K562 (cell line): Measurements from ENCODE around the gene SERPINA7. TPM values are rescaled to one million over a fixed set of nuclear protein-coding genes. Genes with fewer than 3 reads are reported as not detected.

Experiments used
- ATAC-seq: fragments of 200-7000 bp; cut with Tn5 transposase; 3 replicates; pipeline ENCODE4 v1.9.1; 2020; ENCODE audit warnings: moderate library complexity
- Bru-seq: library from RNA; stranded (reverse); fragments of 400-500 nt; gene quantifications from one replicate; lab custom pipeline; 2021; lab: Mats Ljungman, UMichigan
- BruChase-seq, 2 experiments: library from RNA; stranded (reverse); fragments of 400-500 nt; gene quantifications; one replicate each; lab custom pipeline; 2021; lab: Mats Ljungman, UMichigan
- BruUV-seq: library from RNA; stranded (reverse); fragments of 400-500 nt; replicated peaks from 2 replicates; lab custom pipeline; 2021; lab: Mats Ljungman, UMichigan
- CTCF ChIA-PET: fragments of 300-600 bp; formaldehyde crosslinking; extraction: SDS; loops from one replicate; lab custom pipeline; 2021; ENCODE audit warnings: low intra/inter-chr PET ratio; lab: Yijun Ruan, JAX
- POLR2A ChIA-PET: fragments of 300-600, 350-650 bp; sonication (Branson Sonifier 250); formaldehyde crosslinking; extraction: SDS; loops from one replicate; lab custom pipeline; 2021; ENCODE audit warnings: antibody characterized with exemption, inconsistent platforms; lab: Yijun Ruan, JAX
- DNase-seq, 4 experiments: peaks; one replicate each; pipeline versions ENCODE4 v3.0.0 to v3.0.0-alpha.2; 2011 to 2018; ENCODE audit warnings: low spot score in 3 of 4, mixed read lengths in 3 of 4; ENCODE audit errors: extremely low read depth in 1 of 4
- FAIRE-seq: peaks from 2 replicates; lab custom pipeline; 2011; peaks lifted over from hg19 to GRCh38; lab: Jason Lieb, UNC
- H2AFZ ChIP-seq: 2 replicates; pipeline ENCODE4 v1.6.0; 2011; ENCODE audit warnings: low read depth, low read length, control low read depth, inconsistent platforms
- H3K27ac ChIP-seq: fragments of 200-600 bp; 3 replicates; pipeline ENCODE4 v1.8.0; 2011; ENCODE audit warnings: low read depth, mild to moderate bottlenecking, control low read depth, inconsistent platforms, low read length, moderate library complexity, mixed read lengths; ENCODE audit errors: extremely low read depth
- H3K27me3 ChIP-seq, 2 experiments: fragments of 300-600 bp in 1 of 2; 2 replicates in 1 of 2; 3 replicates in 1 of 2; pipeline versions ENCODE4 v1.6.0 to v1.8.0; 2011; ENCODE audit warnings: inconsistent platforms in 2 of 2, low read length in 2 of 2, mild to moderate bottlenecking in 1 of 2, mixed read lengths in 1 of 2, moderate library complexity in 1 of 2; ENCODE audit not compliant: control insufficient read depth in 2 of 2, insufficient read depth in 2 of 2
- H3K36me3 ChIP-seq: fragments of 300-600 bp; 3 replicates; pipeline ENCODE4 v1.8.0; 2011; ENCODE audit warnings: mild to moderate bottlenecking, low read length, inconsistent platforms; ENCODE audit not compliant: control insufficient read depth, insufficient read depth
- H3K4me1 ChIP-seq, 2 experiments: fragments of 200-600 bp in 1 of 2; replicated peaks in 1 of 2; 2 replicates in 1 of 2; 3 replicates in 1 of 2; pipeline versions ENCODE4 v1.5.1 to v1.8.0; 2011; ENCODE audit warnings: inconsistent platforms in 2 of 2, low read length in 2 of 2, mild to moderate bottlenecking in 1 of 2, mixed read lengths in 1 of 2, moderate library complexity in 1 of 2; ENCODE audit not compliant: control insufficient read depth in 2 of 2, insufficient read depth in 2 of 2
- H3K4me2 ChIP-seq: 2 replicates; pipeline ENCODE4 v1.6.1; 2011; ENCODE audit warnings: low read length, control low read depth, inconsistent platforms, mixed read lengths; ENCODE audit not compliant: insufficient read depth
- H3K4me3 ChIP-seq: fragments of 200-600 bp; sonication (generic), shearing (Covaris generic); 2 replicates; pipeline ENCODE4 v1.5.1; 2016; ENCODE audit warnings: control low read depth, inconsistent platforms
- H3K79me2 ChIP-seq: fragments of 200-600 bp; 3 replicates; pipeline ENCODE4 v1.8.0; 2011; ENCODE audit warnings: low read length, inconsistent platforms; ENCODE audit not compliant: control insufficient read depth, insufficient read depth
- H3K9ac ChIP-seq, 2 experiments: 2 replicates each; pipeline versions ENCODE4 v1.6.0 to v1.6.1; 2011; ENCODE audit warnings: low read depth in 2 of 2, low read length in 2 of 2, control low read depth in 1 of 2, inconsistent platforms in 1 of 2, mild to moderate bottlenecking in 1 of 2, mixed read lengths in 1 of 2; ENCODE audit not compliant: insufficient read depth in 1 of 2
- H3K9me1 ChIP-seq: one replicate; pipeline ENCODE4 v1.6.0; 2011; ENCODE audit warnings: inconsistent platforms, mild to moderate bottlenecking, low read length, moderate library complexity; ENCODE audit not compliant: control insufficient read depth, insufficient read depth
- H3K9me3 ChIP-seq: replicated peaks from 2 replicates; pipeline ENCODE4 v1.5.1; 2011; ENCODE audit warnings: low read depth, low read length, inconsistent platforms; ENCODE audit not compliant: control insufficient read depth, insufficient read depth
- H4K20me1 ChIP-seq: replicated peaks from 2 replicates; pipeline ENCODE4 v1.6.1; 2011; ENCODE audit warnings: low read length, inconsistent platforms, mixed read lengths; ENCODE audit not compliant: control insufficient read depth, insufficient read depth
- ATF3 ChIP-seq, 2 experiments: fragments of 450-650 bp in 1 of 2; sonication (generic) in 1 of 2; formaldehyde crosslinking in 1 of 2; IDR thresholded peaks in 1 of 2; conservative IDR thresholded peaks in 1 of 2; 2 replicates each; pipeline versions ENCODE4 v1.6.1 to v1.8.1; 2016 to 2023; ENCODE audit warnings: mild to moderate bottlenecking in 2 of 2, moderate library complexity in 2 of 2, inconsistent platforms in 1 of 2, missing genetic modification reagents in 1 of 2
- HMG20B ChIP-seq: fragments of 250-450 bp; sonication (Bioruptor Pico); IDR thresholded peaks from 2 replicates; pipeline ENCODE4 v1.5.0; 2021; ENCODE audit warnings: mild to moderate bottlenecking
- NFIX ChIP-seq: fragments of 250-450 bp; sonication (Bioruptor Pico); IDR thresholded peaks from 2 replicates; pipeline ENCODE4 v1.4.0; 2020; ENCODE audit warnings: low read depth, mild to moderate bottlenecking, moderate library complexity
- NR2C2 ChIP-seq, 2 experiments: fragments of 200-800 bp in 1 of 2; sonication (Bioruptor generic) in 1 of 2; sonication (generic) in 1 of 2; formaldehyde crosslinking in 1 of 2; IDR thresholded peaks; 2 replicates each; pipeline versions ENCODE4 v1.6.1 to v1.8.0; 2016 to 2022; ENCODE audit warnings: mild to moderate bottlenecking in 1 of 2, missing compliant biosample characterization in 1 of 2, missing genetic modification characterization in 1 of 2, missing genetic modification reagents in 1 of 2
- STAG1 ChIP-seq: sonication (generic); formaldehyde crosslinking; IDR thresholded peaks from 2 replicates; pipeline ENCODE4 v1.5.0; 2020; ENCODE audit warnings: missing genetic modification reagents, borderline replicate concordance
- ZNF282 ChIP-seq: sonication (generic); formaldehyde crosslinking; IDR thresholded peaks from 2 replicates; pipeline ENCODE4 v1.8.1; 2023; ENCODE audit warnings: missing genetic modification reagents
- ZZZ3 ChIP-seq: fragments of 450-650 bp; IDR thresholded peaks from 2 replicates; pipeline ENCODE4 v1.6.1; 2016; ENCODE audit warnings: antibody characterized with exemption, mild to moderate bottlenecking, moderate library complexity
- in situ Hi-C: fragments of 300-500 bp; cut with MboI; formaldehyde crosslinking; loops from 4 replicates; pipeline ENCODE4 v1.15.0; 2018; ENCODE audit warnings: inconsistent platforms, mixed read lengths
- intact Hi-C: fragments of 100-400 bp; cut with micrococcal nuclease; formaldehyde crosslinking; loops from 2 replicates; pipeline ENCODE4 v1.14.2; 2022
- long read RNA-seq, 3 experiments: library from polyadenylated mRNA in 2 of 3; library from RNA in 1 of 3; unstranded in 2 of 3; stranded (forward) in 1 of 3; transcript quantifications; one replicate each; pipeline ENCODE4 v2.0.0, GENCODE V29; 2019 to 2022
- polyA minus RNA-seq, 3 experiments: library from RNA; depleted of rRNA, polyadenylated mRNA; stranded (reverse); fragments of >200 nt; gene quantifications; 2 replicates each; pipeline ENCODE4 v1.2.3, GENCODE V29; 2011
- polyA plus RNA-seq, 8 experiments: library from polyadenylated mRNA; depleted of rRNA in 4 of 8; stranded (reverse) in 5 of 8; unstranded in 3 of 8; fragments of >200 nt; fragmentation: Nextera tagmentation in 2 of 8; fragmentation: Illumina TruSeq in 1 of 8; extraction: Ambion mirVana in 2 of 8; extraction: Trizol in 1 of 8; gene quantifications; 2 replicates each; pipeline versions ENCODE4 v1.2.1 to v1.2.3, GENCODE V29; 2011 to 2014; ENCODE audit warnings: inconsistent platforms in 1 of 8, missing spikeins in 1 of 8
- total RNA-seq, 7 experiments: library from RNA; depleted of rRNA in 6 of 7; stranded (reverse); fragments of >200 nt in 6 of 7; fragmentation: Illumina TruSeq in 2 of 7; extraction: Trizol in 2 of 7; gene quantifications; 2 replicates each; pipeline versions ENCODE4 v1.2.1 to v1.2.3, GENCODE V29; 2011 to 2021; ENCODE audit warnings: low replicate concordance in 1 of 7

The SERPINA7 gene
- not detected in 2 replicates for total RNA-seq (2011; cell fraction: chromatin; rRNA removed; ENCODE audit: low replicate concordance)
- total RNA-seq (2011; cell fraction: nucleolus; rRNA removed) = not detected in 2 replicates
- total RNA-seq (2011; cell fraction: nucleoplasm; rRNA removed) = not detected in 2 replicates
- total RNA-seq (2014; rRNA removed) (not detected in 2 replicates), total RNA-seq (2014; rRNA removed; fragmentation: Illumina TruSeq; extraction: Trizol) (not detected in 2 replicates), total RNA-seq (2015; rRNA removed; fragmentation: Illumina TruSeq; extraction: Trizol) (not detected in 2 replicates), total RNA-seq (2021) (not detected in 2 replicates), polyA plus RNA-seq (2011; rRNA removed) (not detected in 2 replicates), polyA plus RNA-seq (2014; fragmentation: Illumina TruSeq; extraction: Trizol) (not detected in 2 replicates), polyA plus RNA-seq (2014; fragmentation: Nextera tagmentation; extraction: Ambion mirVana) (not detected), polyA plus RNA-seq (2014; rRNA removed) (not detected in 2 replicates), polyA minus RNA-seq (2011; rRNA and poly(A)+ RNA removed) (not detected in 2 replicates), Bru-seq, nascent RNA (not detected), BruChase-seq, experiment 1, labeled RNA remaining after a 2-hour chase (not detected), BruChase-seq, experiment 2, labeled RNA remaining after a 6-hour chase (not detected)
- polyA plus RNA-seq (2011; cell fraction: cytosol; rRNA removed) = not detected in 2 replicates
- not detected in 2 replicates for polyA plus RNA-seq (2011; cell fraction: nucleus; rRNA removed)
- polyA plus RNA-seq (2012) = not detected in 2 replicates
- not detected in 2 replicates for polyA minus RNA-seq (2011; cell fraction: cytosol; rRNA and poly(A)+ RNA removed)
- not detected in 2 replicates for polyA minus RNA-seq (2011; cell fraction: nucleus; rRNA and poly(A)+ RNA removed)
- long read RNA-seq, experiment 1 = 0 reads
- long read RNA-seq, experiment 2 = 0 reads
- long read RNA-seq, experiment 3 = 0 reads

GRCh38 chrX:106038625-106039024 is at the start of gene SERPINA7:
Gene SERPINA7, minus strand, starts transcription at chrX:106038727. Its CDS starts 1,669 bp downstream, at chrX:106037058.
- no peaks in the 10 kb centered on the region for H3K36me3 ChIP-seq
- no peak within 1 kb of the TSS for H3K4me3 ChIP-seq
- no TSS peak for BruUV-seq
- no peak within 1 kb of the TSS for H2AFZ ChIP-seq
- in situ Hi-C loops = no loop called here
- no peak for ATAC-seq
- POLR2A ChIA-PET = no interaction called here
- TF ChIP-seq STAG1 (CRISPR knock-in tag) = no peak
- TF ChIP-seq ATF3 (IDR thresholded peaks at IDR 0.05) = no peak
- no peak for TF ChIP-seq ATF3 (CRISPR knock-in tag; conservative IDR thresholded peaks at IDR 0.05)
- TF ChIP-seq NR2C2 (CRISPR knock-in tag; IDR thresholded peaks at IDR 0.05) = no peak
- TF ChIP-seq NR2C2 (tag; IDR thresholded peaks at IDR 0.05) = no peak
- no peak for TF ChIP-seq NFIX (CRISPR knock-in tag)
- TF ChIP-seq ZZZ3 = no peak
- TF ChIP-seq HMG20B (CRISPR knock-in tag) = no peak
- TF ChIP-seq ZNF282 (CRISPR knock-in tag) = no peak
- TF ChIP-seq, all 486 proteins: peak for 0
- Histone ChIP-seq H3K9ac (no peak within 1 kb of the TSS), H4K20me1 (no peaks in the 10 kb centered on the region), H3K27ac (no peak within 1 kb of the TSS), H3K27me3 (no peaks in the 10 kb centered on the region), H3K79me2 (no peaks in the 10 kb centered on the region), H3K4me1 (no peaks in the 10 kb centered on the region), H3K9me3 (no peaks in the 10 kb centered on the region), H3K9me1 (no peaks in the 10 kb centered on the region), H3K4me2 (no peak within 1 kb of the TSS)
- no peak for FAIRE-seq
- intact Hi-C loops = no loop called here
- DNase-seq = no peak
- CTCF ChIA-PET = no interaction called here
